Loucy (cell line): ENCODE results near the gene GRP.

Experiments
- H2AFZ ChIP-seq: fragments of 200-600 bp; sonication (generic); 2 replicates; pipeline ENCODE4 v1.6.0; 2016; ENCODE audit warnings: antibody characterized with exemption, mild to moderate bottlenecking, low read length, moderate library complexity
- H3F3A ChIP-seq: fragments of 200-600 bp; 2 replicates; pipeline ENCODE4 v1.6.0; 2016; ENCODE audit warnings: antibody characterized with exemption, low read depth, mild to moderate bottlenecking
- H3K27me3 ChIP-seq: fragments of 200-600 bp; sonication (generic); 2 replicates; pipeline ENCODE4 v1.6.1; 2014; ENCODE audit warnings: low read length, mild to moderate bottlenecking; ENCODE audit not compliant: insufficient read depth, poor library complexity, severe bottlenecking
- H3K36me3 ChIP-seq: fragments of 200-600 bp; sonication (generic); 2 replicates; pipeline ENCODE4 v1.6.1; 2016; ENCODE audit warnings: low read length; ENCODE audit not compliant: insufficient read depth
- H3K4me1 ChIP-seq: fragments of 200-600 bp; sonication (generic); 2 replicates; pipeline ENCODE4 v1.5.1; 2014; ENCODE audit warnings: low read length, mild to moderate bottlenecking; ENCODE audit not compliant: insufficient read depth, poor library complexity, severe bottlenecking
- H3K4me2 ChIP-seq: fragments of 200-600 bp; sonication (generic); 2 replicates; pipeline ENCODE4 v1.6.0; 2014; ENCODE audit warnings: antibody characterized with exemption, low read length, low read depth, mild to moderate bottlenecking; ENCODE audit not compliant: poor library complexity, severe bottlenecking
- H3K4me3 ChIP-seq: fragments of 200-600 bp; sonication (generic); 2 replicates; pipeline ENCODE4 v1.5.1; 2014; ENCODE audit warnings: low read length, mild to moderate bottlenecking, mixed read lengths; ENCODE audit not compliant: poor library complexity, severe bottlenecking
- H3K79me2 ChIP-seq: fragments of 200-600 bp; sonication (generic); 2 replicates; pipeline ENCODE4 v1.6.1; 2014; ENCODE audit warnings: low read length; ENCODE audit not compliant: insufficient read depth
- H3K9ac ChIP-seq: fragments of 200-600 bp; sonication (generic); 2 replicates; pipeline ENCODE4 v1.6.0; 2014; ENCODE audit warnings: mild to moderate bottlenecking, low read depth, low read length, moderate library complexity; ENCODE audit not compliant: poor library complexity, severe bottlenecking
- H3K9me2 ChIP-seq: fragments of 200-600 bp; sonication (generic); replicated peaks from 2 replicates; pipeline ENCODE4 v1.6.1; 2016; ENCODE audit warnings: low read depth, low read length, mixed read lengths
- H3K9me3 ChIP-seq: fragments of 200-600 bp; sonication (generic); 2 replicates; pipeline ENCODE4 v1.6.1; 2014; ENCODE audit warnings: mild to moderate bottlenecking, antibody characterized with exemption, low read length, low read depth; ENCODE audit not compliant: insufficient read depth
- H4K20me1 ChIP-seq: fragments of 200-600 bp; sonication (generic); 2 replicates; pipeline ENCODE4 v1.6.0; 2014; ENCODE audit warnings: antibody characterized with exemption, low read length, mild to moderate bottlenecking; ENCODE audit not compliant: insufficient read depth, poor library complexity, severe bottlenecking
- EZH2phosphoT487 ChIP-seq: fragments of 200-600 bp; IDR thresholded peaks from 2 replicates; pipeline ENCODE4 v1.6.1; 2018; ENCODE audit warnings: antibody characterized with exemption, mild to moderate bottlenecking, moderate library complexity, borderline replicate concordance
- TF ChIP-seq, protein P1 (sequence below): fragments of 200-600 bp; sonication (generic); conservative IDR thresholded peaks from 2 replicates; pipeline ENCODE4 v1.5.1; 2014; ENCODE audit warnings: mild to moderate bottlenecking, antibody characterized with exemption, low read length

The GRP gene

DNA sequence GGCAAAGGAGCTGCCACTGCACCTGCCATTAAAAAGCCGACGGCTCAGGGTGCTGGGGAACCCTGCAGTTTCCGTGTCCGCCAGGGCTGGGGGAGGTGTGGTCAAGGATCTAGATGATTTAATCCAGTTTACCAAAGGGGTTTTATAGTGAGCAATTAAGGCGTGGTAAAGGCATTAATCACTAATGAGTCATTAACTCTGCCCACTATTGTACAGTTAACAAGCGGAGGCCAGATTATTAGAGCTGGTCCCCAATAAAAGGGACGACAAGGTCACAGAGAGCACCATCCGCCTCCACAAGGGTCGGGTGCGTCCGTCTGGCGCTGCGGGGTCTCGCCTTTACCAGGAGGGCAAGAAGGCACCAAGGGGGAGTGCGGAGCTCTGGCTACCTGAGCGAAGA lies 43.7 kb downstream of the GRP start:
- H3K9me3 ChIP-seq = no peaks in the 10 kb centered on the region
- no peaks in the 10 kb centered on the region for H3K4me1 ChIP-seq
- no peaks in the 10 kb centered on the region for H3K27me3 ChIP-seq
- TF ChIP-seq EZH2phosphoT487 = no peak
- TF ChIP-seq, protein P1, sequence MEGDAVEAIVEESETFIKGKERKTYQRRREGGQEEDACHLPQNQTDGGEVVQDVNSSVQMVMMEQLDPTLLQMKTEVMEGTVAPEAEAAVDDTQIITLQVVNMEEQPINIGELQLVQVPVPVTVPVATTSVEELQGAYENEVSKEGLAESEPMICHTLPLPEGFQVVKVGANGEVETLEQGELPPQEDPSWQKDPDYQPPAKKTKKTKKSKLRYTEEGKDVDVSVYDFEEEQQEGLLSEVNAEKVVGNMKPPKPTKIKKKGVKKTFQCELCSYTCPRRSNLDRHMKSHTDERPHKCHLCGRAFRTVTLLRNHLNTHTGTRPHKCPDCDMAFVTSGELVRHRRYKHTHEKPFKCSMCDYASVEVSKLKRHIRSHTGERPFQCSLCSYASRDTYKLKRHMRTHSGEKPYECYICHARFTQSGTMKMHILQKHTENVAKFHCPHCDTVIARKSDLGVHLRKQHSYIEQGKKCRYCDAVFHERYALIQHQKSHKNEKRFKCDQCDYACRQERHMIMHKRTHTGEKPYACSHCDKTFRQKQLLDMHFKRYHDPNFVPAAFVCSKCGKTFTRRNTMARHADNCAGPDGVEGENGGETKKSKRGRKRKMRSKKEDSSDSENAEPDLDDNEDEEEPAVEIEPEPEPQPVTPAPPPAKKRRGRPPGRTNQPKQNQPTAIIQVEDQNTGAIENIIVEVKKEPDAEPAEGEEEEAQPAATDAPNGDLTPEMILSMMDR = no peak
- H2AFZ ChIP-seq = no peak overlapping the region
- H3K9me2 ChIP-seq = no peaks in the 10 kb centered on the region
- H4K20me1 ChIP-seq = no peaks in the 10 kb centered on the region
- no peak overlapping the region for H3K4me2 ChIP-seq
- no peaks in the 10 kb centered on the region for H3F3A ChIP-seq
- H3K79me2 ChIP-seq = no peaks in the 10 kb centered on the region
- no peaks in the 10 kb centered on the region for H3K36me3 ChIP-seq
- H3K9ac ChIP-seq = no peak overlapping the region
- no peak overlapping the region for H3K4me3 ChIP-seq

DNA sequence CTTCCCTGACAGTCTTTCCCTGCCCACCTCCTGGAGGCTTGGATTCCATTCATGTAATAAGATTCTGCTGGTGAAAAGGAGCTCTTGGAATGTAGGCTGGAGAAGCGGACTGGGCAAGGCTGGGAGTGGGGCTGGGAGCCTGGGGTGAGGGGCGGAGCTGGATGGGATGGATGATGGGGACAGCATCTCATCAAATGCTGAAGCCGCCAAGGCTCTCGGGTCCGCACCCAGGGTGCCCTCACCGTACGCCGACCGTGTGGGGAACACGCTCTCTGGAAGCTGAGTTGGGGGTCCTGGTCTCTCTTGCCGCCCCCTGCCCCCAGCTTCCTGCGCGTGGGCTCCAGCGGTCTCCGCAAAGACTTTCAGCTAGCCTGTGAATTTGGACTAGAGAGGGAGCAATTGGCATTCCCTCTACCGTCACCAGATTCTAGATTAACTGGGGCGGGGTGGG lies 44.2 kb downstream of the GRP start:
- no peaks in the 10 kb centered on the region for H3K27me3 ChIP-seq
- no peaks in the 10 kb centered on the region for H3K9me2 ChIP-seq
- H3K4me1 ChIP-seq = no peaks in the 10 kb centered on the region
- H2AFZ ChIP-seq = no peak overlapping the region
- TF ChIP-seq EZH2phosphoT487 = no peak
- TF ChIP-seq, protein P1 = no peak
- H3K9me3 ChIP-seq = no peaks in the 10 kb centered on the region
- no peaks in the 10 kb centered on the region for H3F3A ChIP-seq
- H3K4me2 ChIP-seq = no peak overlapping the region
- no peaks in the 10 kb centered on the region for H4K20me1 ChIP-seq
- no peaks in the 10 kb centered on the region for H3K79me2 ChIP-seq
- no peaks in the 10 kb centered on the region for H3K36me3 ChIP-seq
- H3K9ac ChIP-seq = no peak overlapping the region
- no peak overlapping the region for H3K4me3 ChIP-seq

DNA sequence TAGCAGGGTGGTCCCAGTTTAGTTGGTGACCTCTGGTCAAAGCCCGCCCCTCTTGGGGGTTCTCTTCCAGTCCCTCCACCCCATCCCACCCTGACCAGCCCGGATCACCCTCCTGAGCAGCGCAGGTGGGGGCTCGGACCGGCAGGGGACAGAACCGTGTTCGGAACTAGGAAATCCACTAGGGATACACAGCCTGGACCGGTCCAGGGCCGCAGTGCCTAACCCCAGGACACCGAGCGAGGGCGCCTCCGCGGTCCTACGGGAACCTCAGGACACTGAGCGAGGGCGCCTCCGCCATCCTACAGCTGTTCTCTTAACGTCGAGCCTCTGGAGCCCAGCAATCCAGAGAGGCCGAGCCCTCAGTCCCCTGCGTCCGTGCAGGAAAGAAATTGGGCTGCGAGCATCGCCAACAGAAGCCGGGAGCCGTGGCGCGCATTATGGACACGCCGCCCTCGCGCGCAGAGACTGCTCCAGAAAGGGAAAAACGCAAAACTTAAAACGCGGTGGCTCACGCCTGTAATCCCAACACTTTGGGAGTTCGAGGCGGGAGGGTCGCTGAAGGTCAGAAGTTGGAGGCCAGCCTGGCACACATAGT lies 44.8 kb downstream of the GRP start:
- no peak overlapping the region for H2AFZ ChIP-seq

More for the DNA sequence above, 44.8 kb downstream of the GRP start:
- no peaks in the 10 kb centered on the region for H3K79me2 ChIP-seq
- no peaks in the 10 kb centered on the region for H3K27me3 ChIP-seq
- H4K20me1 ChIP-seq = no peaks in the 10 kb centered on the region
- TF ChIP-seq EZH2phosphoT487 = no peak
- TF ChIP-seq, protein P1 = no peak
- H3K9me3 ChIP-seq = no peaks in the 10 kb centered on the region
- H3K4me2 ChIP-seq = no peak overlapping the region
- no peaks in the 10 kb centered on the region for H3F3A ChIP-seq
- H3K9ac ChIP-seq = no peak overlapping the region
- no peaks in the 10 kb centered on the region for H3K9me2 ChIP-seq
- no peak overlapping the region for H3K4me3 ChIP-seq
- H3K36me3 ChIP-seq = no peaks in the 10 kb centered on the region
- H3K4me1 ChIP-seq = no peaks in the 10 kb centered on the region
